Measurements from ENCODE around the gene FGD6. TPM values are rescaled to one million over a fixed set of nuclear protein-coding genes. Genes with fewer than 3 reads are reported as not detected.
"Not testable (repeated sequence)": the region's sequence is repeated elsewhere in the genome, so short reads cannot be mapped to it uniquely, and the experiment has no call there.

Gene FGD6
- polyA plus RNA-seq, 3 donors from 2014 or later = 0.23 to 1.0 TPM; not detected in 1

GRCh38 chr12:95243497-95244183 lies 26.4 kb upstream of the FGD6 start:
- peaks cover 0 to 1% (median 0%) of the 10 kb centered on the region in 3 donors for H3K27me3 Mint-ChIP-seq (ENCODE audit: low read depth in 3 of 3)
- no peaks in the 10 kb centered on the region for H3K9me3 Mint-ChIP-seq
- H3K27ac Mint-ChIP-seq = no peak overlapping the region
- DNase-seq = no peak
- H3K4me3 Mint-ChIP-seq = no peak overlapping the region
- peaks cover 24 to 43% of the 10 kb centered on the region in 2 donors for H3K4me1 Mint-ChIP-seq
- H3K36me3 Mint-ChIP-seq = peaks cover 0 to 4% (median 0%) of the 10 kb centered on the region in 3 donors

GRCh38 chr12:95241761-95242506 lies 24.7 kb upstream of the FGD6 start:
- Mint-ChIP-seq H3K9me3 (no peaks in the 10 kb centered on the region), H3K4me1 (peaks cover 24 to 39% of the 10 kb centered on the region in 2 donors), H3K27me3 (ENCODE audit: low read depth in 3 of 3) (peaks cover 0 to 3% (median 0%) of the 10 kb centered on the region in 3 donors), H3K4me3 (no peak overlapping the region), H3K36me3 (peaks cover 0 to 4% (median 0%) of the 10 kb centered on the region in 3 donors), H3K27ac (no peak overlapping the region)
- DNase-seq = no peak

GRCh38 chr12:95241138-95241537 lies 23.9 kb upstream of the FGD6 start:
- H3K9me3 Mint-ChIP-seq; H3K27me3 Mint-ChIP-seq (ENCODE audit: low read depth in 3 of 3); DNase-seq; H3K27ac Mint-ChIP-seq; H3K36me3 Mint-ChIP-seq; H3K4me3 Mint-ChIP-seq: not testable (repeated sequence)
- peaks cover 16 to 32% of the 10 kb centered on the region in 2 donors for H3K4me1 Mint-ChIP-seq

- peaks cover 0 to 4% (median 0%) of the 10 kb centered on the region in 3 donors for H3K36me3 Mint-ChIP-seq
- no peak for DNase-seq
- H3K4me3 Mint-ChIP-seq = no peak overlapping the region
- H3K9me3 Mint-ChIP-seq = no peaks in the 10 kb centered on the region
- no peak overlapping the region for H3K27ac Mint-ChIP-seq
- H3K4me1 Mint-ChIP-seq = peaks cover 12 to 26% of the 10 kb centered on the region in 2 donors
- H3K27me3 Mint-ChIP-seq (ENCODE audit: low read depth in 3 of 3) = peaks cover 0 to 3% (median 0%) of the 10 kb centered on the region in 3 donors
Measured at GRCh38 chr12:95240556-95240955, 23.3 kb upstream of the FGD6 start.

- H3K9me3 Mint-ChIP-seq; H3K4me3 Mint-ChIP-seq; DNase-seq; H3K27me3 Mint-ChIP-seq (ENCODE audit: low read depth in 3 of 3); H3K36me3 Mint-ChIP-seq: not testable (repeated sequence)
- Mint-ChIP-seq H3K4me1 (peaks cover 9 to 22% of the 10 kb centered on the region in 2 donors), H3K27ac (peak overlapping the region in 1 of 6 donors; percentile 11)
Measured at GRCh38 chr12:95239835-95240234, 22.6 kb upstream of the FGD6 start.

GRCh38 chr12:95239216-95239615 lies 21.9 kb upstream of the FGD6 start:
- Mint-ChIP-seq H3K9me3 (no peaks in the 10 kb centered on the region), H3K36me3 (no peaks in the 10 kb centered on the region), H3K27ac (no peak overlapping the region), H3K27me3 (ENCODE audit: low read depth in 3 of 3) (peaks cover 0 to 3% (median 0%) of the 10 kb centered on the region in 3 donors), H3K4me1 (peaks cover 9 to 22% of the 10 kb centered on the region in 2 donors), H3K4me3 (no peak overlapping the region)
- DNase-seq = no peak

- Mint-ChIP-seq H3K4me3 (no peak overlapping the region), H3K36me3 (no peaks in the 10 kb centered on the region), H3K27ac (peak overlapping the region in 1 of 6 donors; percentile 6), H3K4me1 (peaks cover 9 to 22% of the 10 kb centered on the region in 2 donors), H3K9me3 (no peaks in the 10 kb centered on the region), H3K27me3 (ENCODE audit: low read depth in 3 of 3) (peaks cover 0 to 3% (median 0%) of the 10 kb centered on the region in 3 donors)
- DNase-seq = no peak
Measured at GRCh38 chr12:95238150-95238549, 20.9 kb upstream of the FGD6 start.

GRCh38 chr12:95237315-95237714 lies 20.0 kb upstream of the FGD6 start:
- Mint-ChIP-seq H3K4me3 (no peak overlapping the region), H3K27me3 (ENCODE audit: low read depth in 3 of 3) (peaks cover 0 to 3% (median 0%) of the 10 kb centered on the region in 3 donors), H3K36me3 (no peaks in the 10 kb centered on the region), H3K27ac (no peak overlapping the region), H3K4me1 (peaks cover 9 to 22% of the 10 kb centered on the region in 2 donors), H3K9me3 (no peaks in the 10 kb centered on the region)
- DNase-seq = no peak

- peaks cover 9 to 28% of the 10 kb centered on the region in 2 donors for H3K4me1 Mint-ChIP-seq
- not testable (repeated sequence) for H3K4me3 Mint-ChIP-seq; H3K27me3 Mint-ChIP-seq (ENCODE audit: low read depth in 3 of 3); H3K9me3 Mint-ChIP-seq; H3K36me3 Mint-ChIP-seq; DNase-seq; H3K27ac Mint-ChIP-seq
Measured at GRCh38 chr12:95235621-95236020, 18.4 kb upstream of the FGD6 start.

GRCh38 chr12:95234187-95234586 lies 16.9 kb upstream of the FGD6 start:
- H3K36me3 Mint-ChIP-seq; H3K27ac Mint-ChIP-seq; H3K4me3 Mint-ChIP-seq; H3K9me3 Mint-ChIP-seq; DNase-seq; H3K27me3 Mint-ChIP-seq (ENCODE audit: low read depth in 3 of 3): not testable (repeated sequence)
- H3K4me1 Mint-ChIP-seq = peaks cover under 1 to 20% of the 10 kb centered on the region in 2 donors

GRCh38 chr12:95231190-95231589 lies 13.9 kb upstream of the FGD6 start:
- Mint-ChIP-seq H3K4me3 (no peak overlapping the region), H3K9me3 (no peaks in the 10 kb centered on the region), H3K36me3 (no peaks in the 10 kb centered on the region), H3K4me1 (peaks cover 2 to 9% of the 10 kb centered on the region in 2 donors), H3K27me3 (ENCODE audit: low read depth in 3 of 3) (no peaks in the 10 kb centered on the region), H3K27ac (no peak overlapping the region)
- no peak for DNase-seq

- H3K4me3 Mint-ChIP-seq = no peak overlapping the region
- no peak for DNase-seq
- H3K27ac Mint-ChIP-seq = no peak overlapping the region
- H3K4me1 Mint-ChIP-seq = peaks cover 2 to 9% of the 10 kb centered on the region in 2 donors
- no peaks in the 10 kb centered on the region for H3K9me3 Mint-ChIP-seq
- no peaks in the 10 kb centered on the region for H3K36me3 Mint-ChIP-seq
- no peaks in the 10 kb centered on the region for H3K27me3 Mint-ChIP-seq (ENCODE audit: low read depth in 3 of 3)
Measured at GRCh38 chr12:95230313-95230712, 13.0 kb upstream of the FGD6 start.

GRCh38 chr12:95229636-95230035 lies 12.4 kb upstream of the FGD6 start:
- H3K27ac Mint-ChIP-seq = no peak overlapping the region
- H3K9me3 Mint-ChIP-seq = no peaks in the 10 kb centered on the region
- H3K27me3 Mint-ChIP-seq (ENCODE audit: low read depth in 3 of 3) = no peaks in the 10 kb centered on the region
- H3K4me3 Mint-ChIP-seq = no peak overlapping the region
- H3K4me1 Mint-ChIP-seq = peaks cover 2 to 9% of the 10 kb centered on the region in 2 donors
- DNase-seq = no peak
- H3K36me3 Mint-ChIP-seq = peaks cover 0 to 4% (median 0%) of the 10 kb centered on the region in 3 donors

GRCh38 chr12:95228617-95229016 lies 11.3 kb upstream of the FGD6 start:
- Mint-ChIP-seq H3K27me3 (ENCODE audit: low read depth in 3 of 3) (no peaks in the 10 kb centered on the region), H3K27ac (no peak overlapping the region)
- DNase-seq = no peak

More at GRCh38 chr12:95228617-95229016, 11.3 kb upstream of the FGD6 start:
- H3K9me3 Mint-ChIP-seq = no peaks in the 10 kb centered on the region
- no peak overlapping the region for H3K4me3 Mint-ChIP-seq
- peaks cover 2 to 9% of the 10 kb centered on the region in 2 donors for H3K4me1 Mint-ChIP-seq
- peaks cover 0 to 7% (median 0%) of the 10 kb centered on the region in 3 donors for H3K36me3 Mint-ChIP-seq
